Body of pancreas (tissue), 4 donors: ENCODE measurements around the gene SPX.

ENCODE experiments used
- CTCF ChIP-seq, 7 experiments: fragments of 450-650 bp in 4 of 7; fragments of 200-600 bp in 3 of 7; sonication (generic) in 3 of 7; IDR thresholded peaks; one replicate each; pipeline ENCODE4 v1.5.1; 2016 to 2019; ENCODE audit warnings: antibody characterized with exemption in 7 of 7
- POLR2A ChIP-seq, 3 donors: fragments of 450-650 bp; IDR thresholded peaks; one replicate each; pipeline ENCODE4 v1.6.1; 2016; ENCODE audit warnings: antibody characterized with exemption in 3 of 3, mild to moderate bottlenecking in 2 of 3

DNA sequence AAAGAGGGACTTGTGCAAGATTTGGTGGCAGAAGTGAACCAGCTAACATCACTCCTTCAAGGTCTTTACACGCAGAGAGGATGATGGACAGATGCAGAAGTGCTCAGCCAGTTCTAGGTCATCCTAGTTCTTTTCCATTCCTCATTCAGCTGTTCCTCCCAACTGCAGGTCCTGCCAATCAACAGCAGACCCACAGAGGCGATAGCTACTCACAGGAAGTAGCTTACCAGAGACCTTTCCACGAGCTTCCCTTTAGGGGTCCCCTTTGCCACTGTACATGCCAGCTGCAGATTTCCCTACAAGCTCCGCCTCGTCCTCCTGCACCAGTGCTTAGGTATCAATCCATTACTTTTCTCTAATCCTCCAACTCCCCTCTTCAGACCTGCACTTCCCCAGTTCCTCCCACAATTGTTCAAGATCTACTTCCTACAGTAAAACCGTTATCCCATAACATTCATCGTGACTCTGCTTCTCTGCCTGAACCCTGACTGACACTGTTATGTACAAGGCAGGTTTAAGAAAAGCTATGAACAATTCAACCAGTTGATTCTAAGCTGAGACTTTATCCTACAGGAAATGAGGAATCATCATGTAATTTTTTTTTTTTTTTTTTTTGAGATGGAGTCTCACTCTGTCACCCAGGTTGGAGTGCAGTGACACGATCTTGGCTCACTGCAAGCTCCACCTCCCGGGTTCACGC is 47.2 kb upstream of the SPX start:
- TF ChIP-seq CTCF (IDR thresholded peaks at IDR 0.05) = no peak
- no peak for TF ChIP-seq POLR2A (IDR thresholded peaks at IDR 0.05)
